PFSK-1 (cell line): ENCODE data around the gene COA7.

ENCODE experiments used
- POLR2AphosphoS5 ChIP-seq: IDR thresholded peaks from 2 replicates; pipeline ENCODE4 v1.6.1; 2012; ENCODE audit warnings: low read depth, mild to moderate bottlenecking, control low read depth, low read length, moderate library complexity
- TAF1 ChIP-seq: IDR thresholded peaks from 2 replicates; pipeline ENCODE4 v1.6.1; 2012; ENCODE audit warnings: low read length, control low read depth, borderline replicate concordance; ENCODE audit not compliant: insufficient read depth

- no peak for TF ChIP-seq POLR2AphosphoS5
- TF ChIP-seq TAF1, result no peak
Observed at GRCh38 chr1:52679048-52679447, 19.1 kb downstream of the COA7 start.
